Limb (tissue), 2 donors: ENCODE measurements around the gene ARHGAP42.

Experiments
- DNase-seq, 2 donors: peaks; one replicate each; pipeline ENCODE4 v3.0.0-alpha.2; 2016; ENCODE audit errors: extremely low spot score in 2 of 2

Gene ARHGAP42

GRCh38 chr11:100759856-100760255 is 72.8 kb downstream of the ARHGAP42 start:
- DNase-seq = no peak

DNA sequence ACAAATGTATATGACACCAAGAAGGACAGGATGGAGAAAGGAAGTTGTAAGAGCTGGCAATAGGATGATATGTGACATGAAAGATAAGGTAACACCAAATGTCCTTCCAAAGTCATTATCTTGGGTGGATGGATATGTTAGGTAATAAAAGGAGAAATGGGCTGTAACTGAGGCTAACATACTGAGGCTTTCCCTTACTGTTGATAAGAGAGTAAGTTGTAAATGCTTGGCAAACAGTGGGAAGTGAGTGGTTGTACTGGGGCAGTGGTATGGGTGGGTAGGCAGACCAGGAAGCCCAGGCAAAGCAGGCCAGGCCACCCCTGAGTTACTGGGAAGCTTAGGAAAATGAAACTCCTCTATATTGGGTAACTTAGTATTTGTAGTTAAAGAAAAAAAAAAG is 73.7 kb downstream of the ARHGAP42 start:
- DNase-seq = no peak

DNA sequence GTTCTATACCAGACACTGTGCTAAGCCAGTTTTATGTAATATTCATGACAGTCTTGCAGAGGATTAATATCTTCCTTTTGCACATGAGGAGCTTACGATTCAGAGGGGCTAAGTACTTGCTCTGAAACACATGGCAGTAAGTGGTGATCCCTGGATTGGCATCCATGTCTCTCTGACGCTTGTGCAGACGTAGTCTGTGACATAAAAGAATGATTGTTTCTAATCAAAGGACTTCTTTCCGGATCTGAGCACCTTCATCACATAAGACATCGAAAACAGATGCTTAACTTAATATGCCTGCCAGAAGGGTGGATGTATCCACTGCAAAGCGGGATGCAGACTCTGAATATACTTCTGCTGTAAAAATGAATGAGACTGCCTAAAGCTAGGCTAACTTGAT is 74.8 kb downstream of the ARHGAP42 start:
- DNase-seq = peak in 1 of 2 donors; percentile 43

DNA sequence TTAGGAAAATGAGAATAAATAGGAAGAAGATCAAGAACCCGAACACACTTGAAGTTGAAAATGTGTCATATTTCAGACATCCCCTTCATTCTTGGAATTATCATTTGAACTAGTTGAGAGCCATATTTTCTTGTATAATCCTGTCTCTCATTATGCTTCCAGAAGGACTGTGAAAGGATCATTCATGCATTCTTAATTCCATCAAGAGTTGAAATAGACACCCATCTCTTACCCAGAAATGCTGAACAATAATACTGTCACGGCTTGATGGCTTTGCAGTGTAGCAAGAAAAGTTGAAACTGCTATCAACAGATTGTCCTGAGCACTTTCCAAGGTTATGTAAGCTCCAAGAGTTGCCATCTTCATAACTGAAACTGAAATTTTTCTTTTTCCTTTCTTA is 79.7 kb downstream of the ARHGAP42 start:
- no peak for DNase-seq

GRCh38 chr11:100769165-100769564 is 82.1 kb downstream of the ARHGAP42 start:
- no peak for DNase-seq

GRCh38 chr11:100769617-100770016 is 82.5 kb downstream of the ARHGAP42 start:
- no peak for DNase-seq

DNA sequence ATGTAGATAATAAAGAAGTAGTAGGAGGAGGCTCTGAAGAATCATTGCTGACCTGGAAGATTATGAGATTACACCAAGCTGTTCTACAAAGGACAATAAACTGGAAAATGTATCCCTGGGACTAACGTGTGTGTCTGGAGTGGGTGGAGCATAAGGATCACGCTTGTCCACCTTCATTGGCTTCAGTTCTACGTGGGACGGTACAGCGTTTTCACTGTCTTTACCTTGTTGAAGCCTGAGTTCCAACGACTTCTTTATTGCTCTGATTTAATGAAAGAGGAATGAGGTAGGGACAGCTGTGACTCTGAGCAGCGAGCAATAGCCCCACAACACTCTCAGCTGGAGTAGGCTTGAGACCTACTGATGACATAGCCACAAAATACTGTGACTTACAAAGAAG is 87.0 kb downstream of the ARHGAP42 start:
- DNase-seq = no peak

GRCh38 chr11:100774859-100775258 is 87.8 kb downstream of the ARHGAP42 start:
- DNase-seq = no peak

DNA sequence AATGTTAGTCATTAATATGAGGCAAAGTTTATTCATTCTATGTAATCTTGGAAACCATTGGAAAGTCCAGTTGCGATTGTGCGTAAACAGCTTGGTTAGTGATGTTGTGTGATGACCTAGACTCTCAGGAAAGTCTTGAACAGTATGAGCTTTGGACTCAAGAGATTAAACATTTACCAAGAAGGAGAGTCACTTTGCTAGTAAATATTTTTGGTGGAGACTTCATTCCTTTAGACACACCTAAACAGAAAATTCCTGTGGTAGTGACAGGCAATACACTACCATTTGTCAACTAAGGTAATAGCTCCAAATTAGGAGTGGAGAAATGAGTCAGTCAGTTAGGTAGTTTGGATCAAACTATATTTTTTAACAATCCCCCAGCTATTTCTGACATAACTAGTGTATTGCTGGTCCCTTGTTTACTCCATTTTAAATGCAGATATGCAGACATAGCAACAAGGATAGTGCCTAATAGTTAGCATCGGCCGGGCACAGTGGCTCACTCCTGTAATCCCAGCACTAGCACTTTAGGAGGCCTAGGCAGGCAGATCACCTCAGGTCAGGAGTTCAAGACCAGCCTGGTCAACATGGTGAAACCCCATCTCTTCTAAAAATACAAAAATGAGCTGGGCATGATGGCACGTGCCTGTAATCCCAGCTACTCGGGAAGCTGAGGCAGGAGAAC is 89.3 kb downstream of the ARHGAP42 start:
- no peak for DNase-seq

DNA sequence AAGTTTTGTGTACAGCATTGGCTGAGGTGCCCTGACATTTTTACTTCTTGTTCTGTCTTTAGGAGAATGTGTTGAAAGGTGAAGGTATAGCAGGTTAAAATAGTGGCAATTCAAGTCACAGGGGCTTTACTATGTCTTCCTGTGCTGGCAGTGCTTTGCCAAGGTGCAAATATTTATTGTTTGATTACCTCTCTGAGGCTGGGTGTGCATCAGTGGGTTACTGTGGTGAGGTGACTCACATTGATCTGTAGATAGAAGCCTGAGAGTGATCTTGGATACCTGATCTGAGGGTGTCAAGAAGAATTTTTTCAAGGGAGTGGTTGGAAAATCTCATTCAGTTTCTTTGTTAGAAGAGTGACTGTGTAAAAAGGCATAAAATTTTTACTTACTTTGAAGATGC is 90.0 kb downstream of the ARHGAP42 start:
- DNase-seq = no peak

- no peak for DNase-seq
Observed at GRCh38 chr11:100777736-100778135, 90.6 kb downstream of the ARHGAP42 start.

GRCh38 chr11:100778166-100778785 is 91.2 kb downstream of the ARHGAP42 start:
- no peak for DNase-seq

GRCh38 chr11:100780470-100780869 is 93.4 kb downstream of the ARHGAP42 start:
- no peak for DNase-seq

DNA sequence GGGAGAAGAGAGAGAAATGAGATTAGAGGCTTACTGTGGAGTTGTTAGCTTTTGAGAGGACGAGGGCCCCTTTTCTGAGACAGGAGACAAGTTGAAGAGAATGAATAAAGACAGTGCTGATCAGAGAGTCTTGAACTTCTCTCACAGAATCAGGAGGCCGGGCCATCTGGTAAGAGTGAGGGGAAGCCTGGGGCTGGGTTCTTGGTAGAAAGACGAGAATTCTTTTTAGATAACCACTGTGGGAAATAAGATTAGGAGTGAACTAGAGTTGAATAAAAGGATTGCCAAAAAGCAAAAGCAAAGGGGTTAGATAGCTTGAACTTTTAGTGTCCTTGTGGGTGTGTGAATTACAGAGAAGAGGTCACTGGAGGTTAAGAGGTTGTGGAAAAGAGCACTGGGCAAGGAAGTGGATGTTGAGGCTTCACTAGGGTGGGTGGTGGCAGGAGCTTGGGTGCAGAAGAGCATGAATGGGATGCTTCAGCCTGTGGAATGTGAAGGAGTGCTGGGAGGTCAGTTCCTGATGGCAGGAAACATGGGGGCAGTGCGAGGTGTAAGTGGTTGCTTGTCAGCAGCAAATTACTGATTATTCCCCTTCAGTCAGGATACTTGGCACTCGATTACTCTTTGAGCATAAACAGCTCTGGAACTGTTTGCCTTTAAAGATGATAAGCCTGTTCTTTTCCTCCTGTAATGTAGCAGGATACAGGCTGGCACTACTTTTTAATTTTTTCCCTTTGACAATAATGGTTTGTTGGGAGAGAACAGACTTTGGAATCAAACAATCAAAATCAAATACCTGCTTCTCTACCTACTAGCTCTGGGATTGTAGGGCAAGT is 98.3 kb downstream of the ARHGAP42 start:
- DNase-seq = no peak

DNA sequence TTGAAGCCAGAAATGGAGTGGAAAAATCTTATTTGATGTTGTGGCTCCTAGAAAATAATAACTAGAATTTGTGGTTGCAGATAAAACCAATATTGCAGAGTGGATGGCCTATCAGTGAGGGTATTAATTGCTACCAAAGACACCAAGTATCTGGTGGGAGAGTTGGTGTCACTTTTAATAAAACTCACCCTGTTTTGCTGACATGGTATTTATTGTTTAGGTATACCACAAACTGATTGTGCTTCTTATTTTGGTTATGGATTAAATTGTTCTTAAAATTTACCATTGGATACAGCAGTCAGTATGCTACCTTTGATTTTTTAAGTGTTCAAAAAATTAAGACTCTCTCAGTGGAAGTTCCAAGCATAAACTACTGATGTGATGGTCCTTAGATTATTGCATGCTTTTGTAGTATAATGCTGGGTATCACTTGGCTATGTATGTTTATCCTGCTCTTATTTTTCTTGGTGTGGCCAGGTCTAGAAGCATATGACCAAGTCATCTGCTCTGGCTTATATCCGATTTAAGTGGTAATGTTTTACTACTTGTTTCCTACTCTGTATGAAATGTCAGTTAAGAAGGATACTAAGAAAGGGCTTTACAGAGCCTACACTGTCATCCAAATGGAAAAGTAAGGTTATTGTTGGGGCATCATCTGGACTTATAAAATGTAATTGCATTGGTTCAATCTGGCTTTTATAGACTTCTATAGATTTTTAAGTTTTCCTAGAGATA is 101.6 kb downstream of the ARHGAP42 start:
- no peak for DNase-seq

- DNase-seq = no peak
Observed at GRCh38 chr11:100789500-100789899, 102.4 kb downstream of the ARHGAP42 start.

DNA sequence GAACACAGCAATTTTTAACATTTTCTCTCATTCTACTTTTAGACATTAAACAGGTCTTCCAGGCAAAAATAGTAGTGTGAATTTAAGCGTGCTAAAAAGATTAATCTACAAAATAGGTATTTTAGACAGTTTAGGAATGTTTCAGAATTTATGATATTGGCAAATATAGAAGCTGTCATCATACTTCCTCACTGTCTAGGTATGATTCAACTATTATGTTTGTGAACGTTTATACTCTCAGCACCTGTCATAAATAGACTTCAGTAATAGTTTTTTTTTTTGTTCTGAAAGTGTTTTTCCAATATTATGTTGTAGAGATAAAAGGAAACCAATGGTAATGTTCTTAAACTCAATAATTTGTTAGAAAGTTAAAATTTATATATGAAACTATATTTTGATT is 103.0 kb downstream of the ARHGAP42 start:
- no peak for DNase-seq

DNA sequence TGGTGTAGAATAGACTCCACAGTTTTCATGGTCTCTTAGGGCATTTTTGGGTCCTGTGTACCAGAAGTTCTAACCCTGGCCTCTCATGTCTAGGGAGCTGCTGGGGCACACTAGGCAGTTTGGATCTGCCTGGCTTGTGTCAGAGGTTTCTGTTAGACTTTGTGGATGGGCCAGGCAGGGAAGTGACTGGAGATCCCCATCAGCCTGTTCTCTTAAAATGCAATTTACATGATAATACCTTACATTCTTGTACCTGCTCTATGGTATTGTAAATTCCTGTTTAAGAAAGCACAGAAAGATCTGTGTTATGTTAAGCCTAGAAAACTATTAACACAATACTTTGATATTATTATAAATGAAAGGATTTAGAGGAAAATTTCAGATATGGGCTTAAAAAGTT is 104.0 kb downstream of the ARHGAP42 start:
- no peak for DNase-seq

GRCh38 chr11:100791860-100792259 is 104.8 kb downstream of the ARHGAP42 start:
- no peak for DNase-seq

- DNase-seq = no peak
Observed at GRCh38 chr11:100793525-100793924, 106.4 kb downstream of the ARHGAP42 start.

DNA sequence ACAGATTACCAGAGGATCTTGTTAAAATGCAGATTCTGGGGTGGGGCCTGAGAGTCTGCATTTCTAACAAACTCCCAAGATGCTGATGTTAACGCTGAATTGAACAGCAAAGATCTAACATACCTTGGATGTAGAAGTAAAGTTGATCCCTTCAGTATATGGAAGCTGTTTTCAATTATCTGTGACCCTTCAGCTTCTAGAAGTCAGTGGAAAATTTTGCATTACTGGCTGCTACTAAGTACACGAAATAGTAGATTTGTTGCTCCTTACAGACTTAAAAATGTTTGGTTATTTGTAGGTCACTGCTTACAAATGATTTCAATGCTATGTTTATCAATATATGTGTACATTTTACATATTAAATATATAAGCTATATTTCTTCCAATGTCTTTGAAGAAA is 107.4 kb downstream of the ARHGAP42 start:
- no peak for DNase-seq

DNA sequence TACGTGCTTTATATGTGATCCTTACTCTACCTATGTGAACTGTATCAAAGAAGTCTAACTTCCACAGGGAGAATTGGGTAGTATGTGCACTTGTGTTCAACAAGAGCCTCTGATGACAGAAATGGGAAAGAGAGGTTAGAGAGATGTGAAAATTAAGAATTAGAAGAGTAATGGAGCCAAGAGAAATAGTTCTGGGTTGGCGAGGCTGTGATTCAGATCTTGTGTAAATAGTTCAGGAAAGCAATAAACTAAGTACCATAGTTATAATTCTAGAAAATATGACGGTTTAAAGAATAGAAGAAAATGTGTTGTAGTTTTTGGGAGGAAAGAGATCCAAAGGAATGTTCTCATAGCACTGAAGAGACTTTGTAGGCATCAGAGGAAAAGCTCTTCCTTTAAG is 112.4 kb downstream of the ARHGAP42 start:
- no peak for DNase-seq
